HG03342 (cell line): Measurements from ENCODE around the gene PRDM11.
"Not testable (repeated sequence)": the region's sequence is repeated elsewhere in the genome, so short reads cannot be mapped to it uniquely, and the experiment has no call there.

Experiments used
- ATAC-seq: cut with Tn5 transposase; IDR thresholded peaks from one replicate; pipeline ENCODE4 v1.9.1; 2021; ENCODE audit warnings: mild to moderate bottlenecking, moderate library complexity; ENCODE audit not compliant: unreplicated experiment

PRDM11 gene

GRCh38 chr11:45146072-45147016 lies at the start of gene PRDM11:
TSS of gene PRDM11 (plus strand) at chr11:45146639. CDS start at chr11:45181767, 35,128 bp downstream.
- ATAC-seq, result peak; percentile 32

GRCh38 chr11:45097721-45098493 lies 48.5 kb upstream of the PRDM11 start:
- no peak for ATAC-seq

- ATAC-seq, result no peak
Observed at GRCh38 chr11:45098929-45099328, 47.5 kb upstream of the PRDM11 start.

GRCh38 chr11:45100339-45100738 lies 46.1 kb upstream of the PRDM11 start:
- no peak for ATAC-seq

GRCh38 chr11:45102361-45102809 lies 44.1 kb upstream of the PRDM11 start:
- ATAC-seq, result no peak

GRCh38 chr11:45102810-45103621 lies 43.4 kb upstream of the PRDM11 start:
- no peak for ATAC-seq

GRCh38 chr11:45104006-45104789 lies 42.2 kb upstream of the PRDM11 start:
- ATAC-seq, result no peak

- no peak for ATAC-seq
Observed at GRCh38 chr11:45104790-45105084, 41.7 kb upstream of the PRDM11 start.

GRCh38 chr11:45105233-45105983 lies 41.0 kb upstream of the PRDM11 start:
- ATAC-seq, result peak; percentile 74

- no peak for ATAC-seq
Observed at GRCh38 chr11:45105984-45106375, 40.5 kb upstream of the PRDM11 start.

GRCh38 chr11:45106440-45106839 lies 40.0 kb upstream of the PRDM11 start:
- ATAC-seq, result no peak

- ATAC-seq, result no peak
Observed at GRCh38 chr11:45107029-45107428, 39.4 kb upstream of the PRDM11 start.

- ATAC-seq, result no peak
Observed at GRCh38 chr11:45108070-45109064, 38.1 kb upstream of the PRDM11 start.

GRCh38 chr11:45109400-45109799 lies 37.0 kb upstream of the PRDM11 start:
- ATAC-seq, result no peak

- ATAC-seq, result no peak
Observed at GRCh38 chr11:45110562-45110961, 35.9 kb upstream of the PRDM11 start.

- ATAC-seq, result no peak
Observed at GRCh38 chr11:45113807-45114206, 32.6 kb upstream of the PRDM11 start.

GRCh38 chr11:45127836-45128235 lies 18.6 kb upstream of the PRDM11 start:
- ATAC-seq, result not testable (repeated sequence)

- ATAC-seq, result no peak
Observed at GRCh38 chr11:45133878-45134277, 12.6 kb upstream of the PRDM11 start.
